Amniotic epithelial cell (primary cell): ENCODE data around the gene ABCG2.

Experiments
- DNase-seq: peaks from one replicate; pipeline ENCODE4 v3.0.0-alpha.2; 2010; ENCODE audit warnings: low read depth

ABCG2 gene

GRCh38 chr4:88158489-88159228 is at the start of gene ABCG2:
Gene ABCG2, minus strand, starts transcription at chr4:88158639. Its CDS starts 18,644 bp downstream, at chr4:88139995.
- DNase-seq, result peak; percentile 35

- no peak for DNase-seq
These were observed 49.7 kb upstream of the ABCG2 start for GRCh38 chr4:88208156-88208555.

GRCh38 chr4:88207171-88207570 is 48.7 kb upstream of the ABCG2 start:
- no peak for DNase-seq

GRCh38 chr4:88204882-88205281 is 46.4 kb upstream of the ABCG2 start:
- no peak for DNase-seq

- DNase-seq, result no peak
These were observed 44.0 kb upstream of the ABCG2 start for GRCh38 chr4:88202443-88202842.

GRCh38 chr4:88200186-88200585 is 41.7 kb upstream of the ABCG2 start:
- DNase-seq, result no peak

- DNase-seq, result peak; percentile 16
These were observed 38.2 kb upstream of the ABCG2 start for GRCh38 chr4:88196523-88197185.

GRCh38 chr4:88196013-88196365 is 37.5 kb upstream of the ABCG2 start:
- DNase-seq, result no peak

- no peak for DNase-seq
These were observed 37.0 kb upstream of the ABCG2 start for GRCh38 chr4:88195328-88196012.

GRCh38 chr4:88191404-88191803 is 33.0 kb upstream of the ABCG2 start:
- DNase-seq, result no peak

GRCh38 chr4:88189881-88190585 is 31.6 kb upstream of the ABCG2 start:
- DNase-seq, result peak; percentile 72

GRCh38 chr4:88189418-88189738 is 30.9 kb upstream of the ABCG2 start:
- DNase-seq, result no peak

- DNase-seq, result no peak
These were observed 30.4 kb upstream of the ABCG2 start for GRCh38 chr4:88188738-88189417.

GRCh38 chr4:88187766-88188165 is 29.3 kb upstream of the ABCG2 start:
- DNase-seq, result no peak

- DNase-seq, result peak; percentile 37
These were observed 27.5 kb upstream of the ABCG2 start for GRCh38 chr4:88185906-88186305.

GRCh38 chr4:88179261-88179660 is 20.8 kb upstream of the ABCG2 start:
- no peak for DNase-seq

GRCh38 chr4:88178626-88179231 is 20.3 kb upstream of the ABCG2 start:
- DNase-seq, result no peak

GRCh38 chr4:88177983-88178625 is 19.7 kb upstream of the ABCG2 start:
- peak; percentile 91 for DNase-seq

GRCh38 chr4:88172987-88173386 is 14.5 kb upstream of the ABCG2 start:
- no peak for DNase-seq

- DNase-seq, result no peak
These were observed 12.8 kb upstream of the ABCG2 start for GRCh38 chr4:88171206-88171605.

- peak; percentile 36 for DNase-seq
These were observed 10.9 kb upstream of the ABCG2 start for GRCh38 chr4:88169298-88169697.
